HUES64 (cell line): ENCODE results near the gene NFATC3.

Experiments
- H3K27ac ChIP-seq: 2 replicates; pipeline ENCODE4 v1.7.0; 2013; ENCODE audit warnings: low read depth, low read length, inconsistent platforms
- H3K27me3 ChIP-seq: 2 replicates; pipeline ENCODE4 v1.6.1; 2013; ENCODE audit warnings: mild to moderate bottlenecking, low read length; ENCODE audit not compliant: insufficient read depth
- H3K36me3 ChIP-seq: 2 replicates; pipeline ENCODE4 v1.6.1; 2013; ENCODE audit warnings: mild to moderate bottlenecking, low read length; ENCODE audit not compliant: insufficient read depth
- H3K4me1 ChIP-seq: 2 replicates; pipeline ENCODE4 v1.6.1; 2013; ENCODE audit warnings: mild to moderate bottlenecking, low read length, moderate library complexity; ENCODE audit not compliant: insufficient read depth
- H3K4me3 ChIP-seq: 2 replicates; pipeline ENCODE4 v1.5.1; 2013; ENCODE audit warnings: mild to moderate bottlenecking, low read length, moderate library complexity
- H3K9ac ChIP-seq: 2 replicates; pipeline ENCODE4 v1.6.1; 2013; ENCODE audit warnings: mild to moderate bottlenecking, low read depth, low read length
- H3K9me3 ChIP-seq: 2 replicates; pipeline ENCODE4 v1.6.1; 2013; ENCODE audit warnings: low read depth, low read length; ENCODE audit not compliant: insufficient read depth
- WGBS: fragments of 150-250, 120-280 bp; methylation state at CpG from one replicate; pipeline ENCODE4 v1.1.7; 2013; ENCODE audit warnings: missing lambda C conversion rate; 5-methylcytosine and 5-hydroxymethylcytosine counted together

Gene NFATC3

GRCh38 chr16:68270353-68270752 is 185.2 kb downstream of the NFATC3 start:
- Histone ChIP-seq H3K4me3 (no peak overlapping the region), H3K9ac (no peak overlapping the region), H3K36me3 (peaks cover 18% of the 10 kb centered on the region), H3K4me1 (peaks cover 17% of the 10 kb centered on the region), H3K9me3 (no peaks in the 10 kb centered on the region), H3K27me3 (peaks cover 3% of the 10 kb centered on the region; the same call in 1 of the 2 replicates), H3K27ac (no peak overlapping the region)
- 67% methylated on average over 1 of the region's 1 CpG for WGBS

DNA sequence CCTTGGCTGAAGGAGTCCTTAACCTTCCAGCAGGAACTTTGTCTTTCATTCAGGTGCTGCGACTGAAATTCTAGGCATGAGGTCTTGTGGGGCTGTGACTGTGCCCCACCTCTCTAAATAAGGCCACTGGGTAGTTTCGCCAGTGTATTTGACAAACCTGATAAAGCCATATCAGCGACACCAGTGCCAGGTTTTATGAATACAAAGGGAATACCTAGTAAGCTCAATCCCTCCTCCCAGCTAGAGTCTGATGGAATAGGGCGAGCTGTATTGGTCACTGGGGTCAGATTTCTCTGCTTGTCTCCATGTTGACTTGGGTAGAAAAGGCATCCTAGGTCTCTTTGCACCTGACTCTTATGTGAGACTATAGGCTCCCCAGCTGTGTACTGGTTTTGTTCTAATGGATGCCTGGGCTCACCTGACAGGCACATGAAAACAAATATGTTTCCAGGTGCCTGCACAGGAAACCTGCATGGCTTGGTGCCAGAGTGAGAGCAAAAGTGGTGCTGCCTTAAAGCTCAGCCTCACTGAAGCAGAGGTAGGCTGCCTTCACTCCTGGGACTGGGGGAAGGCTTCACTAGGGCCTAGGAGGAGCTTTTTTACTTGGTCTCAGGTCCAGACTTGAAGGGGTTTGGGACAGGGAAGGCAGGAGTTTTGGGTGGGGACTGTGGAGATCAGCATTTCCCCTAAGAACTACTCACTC is 187.5 kb downstream of the NFATC3 start:
- H3K9ac ChIP-seq: no peak overlapping the region
- no peaks in the 10 kb centered on the region for H3K27me3 ChIP-seq
- H3K9me3 ChIP-seq: no peaks in the 10 kb centered on the region
- no peak overlapping the region for H3K27ac ChIP-seq
- H3K4me1 ChIP-seq: peaks cover 9% of the 10 kb centered on the region
- WGBS: 87% methylated on average over 4 of the region's 4 CpGs
- H3K4me3 ChIP-seq: no peak overlapping the region
- peaks cover 21% of the 10 kb centered on the region for H3K36me3 ChIP-seq

DNA sequence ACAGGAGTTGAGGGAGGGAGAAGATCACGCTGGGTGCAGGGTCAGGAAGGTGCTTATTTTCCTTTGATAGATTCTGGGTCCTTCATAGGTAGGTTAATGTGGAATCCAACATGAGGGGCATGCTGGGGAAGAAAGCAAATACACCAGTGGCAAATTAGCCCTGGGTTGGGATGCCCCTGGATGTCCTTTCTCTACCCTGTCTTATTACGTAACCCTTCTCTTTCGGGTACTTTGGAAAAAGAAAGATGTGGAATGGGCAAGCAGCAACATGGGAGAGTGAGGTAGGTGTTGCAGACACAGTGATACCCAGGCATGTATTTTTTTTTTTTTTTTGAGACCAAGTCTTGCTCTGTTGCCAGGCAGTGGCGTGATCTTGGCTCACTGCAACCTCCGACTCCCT is 188.3 kb downstream of the NFATC3 start:
- no peak overlapping the region for H3K4me3 ChIP-seq

GRCh38 chr16:68273896-68274295 is 188.7 kb downstream of the NFATC3 start:
- Histone ChIP-seq H3K4me1 (no peaks in the 10 kb centered on the region; the same call in 1 of the 2 replicates), H3K9ac (no peak overlapping the region), H3K27ac (no peak overlapping the region), H3K27me3 (no peaks in the 10 kb centered on the region), H3K36me3 (peaks cover 21% of the 10 kb centered on the region), H3K4me3 (no peak overlapping the region), H3K9me3 (no peaks in the 10 kb centered on the region)
- 93% methylated on average over 8 of the region's 8 CpGs for WGBS

More for the DNA sequence above, 188.3 kb downstream of the NFATC3 start:
- WGBS: 97% methylated on average over 5 of the region's 5 CpGs
- Histone ChIP-seq H3K27me3 (no peaks in the 10 kb centered on the region), H3K9me3 (no peaks in the 10 kb centered on the region), H3K9ac (no peak overlapping the region), H3K27ac (no peak overlapping the region), H3K4me1 (peaks cover under 1% of the 10 kb centered on the region), H3K36me3 (peaks cover 21% of the 10 kb centered on the region)

DNA sequence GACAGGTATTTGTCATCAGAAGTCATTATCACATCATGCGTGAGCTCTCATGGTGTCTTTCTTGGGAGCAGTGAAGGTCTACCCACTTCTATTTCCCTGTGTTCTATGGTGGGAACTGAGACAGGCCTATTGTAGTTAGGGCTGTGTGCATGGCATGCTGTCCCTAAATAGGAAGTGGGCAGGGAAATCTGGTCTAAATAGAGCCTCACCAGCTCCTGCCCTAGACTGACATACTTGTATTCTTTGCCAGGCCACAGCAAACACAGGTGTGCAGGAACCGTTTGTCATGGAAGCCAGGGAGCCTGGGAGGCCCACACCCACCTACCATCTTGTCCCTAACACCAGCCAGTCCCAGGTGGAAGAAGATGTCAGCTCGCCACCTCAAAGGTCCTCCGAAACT is 189.3 kb downstream of the NFATC3 start:
- WGBS: 95% methylated on average over 4 of the region's 4 CpGs
- no peaks in the 10 kb centered on the region for H3K4me1 ChIP-seq
- no peaks in the 10 kb centered on the region for H3K9me3 ChIP-seq
- peaks cover 21% of the 10 kb centered on the region for H3K36me3 ChIP-seq
- no peaks in the 10 kb centered on the region for H3K27me3 ChIP-seq
- no peak overlapping the region for H3K9ac ChIP-seq
- no peak overlapping the region for H3K27ac ChIP-seq
- H3K4me3 ChIP-seq: no peak overlapping the region

DNA sequence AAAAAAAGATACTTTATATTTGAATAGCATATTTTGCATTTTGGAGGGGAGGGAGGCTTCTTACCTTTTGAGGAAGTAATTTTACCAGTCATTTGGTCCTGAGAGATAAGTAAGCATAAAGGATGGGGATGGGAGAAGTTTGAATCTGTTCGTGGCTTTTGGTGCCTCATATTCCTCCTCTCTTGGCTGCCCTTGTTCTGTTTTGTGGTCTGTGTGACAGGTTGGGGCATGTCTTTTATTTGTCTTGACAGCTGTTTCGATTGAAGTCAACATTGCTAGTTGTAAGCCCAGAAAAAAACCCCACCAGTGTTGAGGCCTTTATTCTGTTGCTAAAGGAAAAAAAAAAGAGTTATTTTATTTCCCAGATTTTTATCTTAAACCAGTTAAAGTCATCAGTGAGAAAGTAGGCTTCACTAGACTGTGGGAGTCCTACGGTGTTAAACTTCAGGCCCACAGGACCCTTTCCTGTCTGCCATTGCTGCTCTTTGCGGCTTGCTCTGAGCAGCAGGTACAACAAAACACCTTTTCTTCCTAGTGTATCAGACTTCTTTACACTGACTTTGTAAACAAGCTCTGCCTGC is 190.5 kb downstream of the NFATC3 start:
- WGBS: 92% methylated on average over 4 of the region's 4 CpGs
- no peak overlapping the region for H3K27ac ChIP-seq

GRCh38 chr16:68276223-68276622 is 191.1 kb downstream of the NFATC3 start:
- H3K9me3 ChIP-seq: no peaks in the 10 kb centered on the region
- H3K9ac ChIP-seq: no peak overlapping the region
- no peaks in the 10 kb centered on the region for H3K27me3 ChIP-seq
- WGBS: 93% methylated on average over 3 of the region's 3 CpGs
- H3K4me1 ChIP-seq: no peaks in the 10 kb centered on the region
- no peak overlapping the region for H3K4me3 ChIP-seq
- no peak overlapping the region for H3K27ac ChIP-seq
- peaks cover 26% of the 10 kb centered on the region for H3K36me3 ChIP-seq

More for the DNA sequence above, 190.5 kb downstream of the NFATC3 start:
- Histone ChIP-seq H3K4me1 (no peaks in the 10 kb centered on the region), H3K9ac (no peak overlapping the region), H3K9me3 (no peaks in the 10 kb centered on the region), H3K27me3 (no peaks in the 10 kb centered on the region), H3K36me3 (peaks cover 26% of the 10 kb centered on the region), H3K4me3 (no peak overlapping the region)
